Lower lobe of right lung (tissue), 2 donors: ENCODE results near the gene LUZP1. TPM values are rescaled to one million over a fixed set of nuclear protein-coding genes. Genes with fewer than 3 reads are reported as not detected.

Experiments used
- ATAC-seq, 2 donors: fragments of 200-7000 bp; cut with Tn5 transposase; one replicate each; pipeline ENCODE4 v1.9.1; 2020 to 2022; ENCODE audit warnings: mild to moderate bottlenecking in 2 of 2, moderate library complexity in 2 of 2
- DNase-seq: peaks from one replicate; pipeline ENCODE4 v3.0.0-alpha.2; 2020
- H3K27ac ChIP-seq: fragments of 200-600 bp; one replicate; pipeline ENCODE4 v1.8.0; 2022
- H3K27me3 ChIP-seq: fragments of 200-600 bp; one replicate; pipeline ENCODE4 v1.8.0; 2022; ENCODE audit warnings: low read depth
- H3K36me3 ChIP-seq: fragments of 200-600 bp; one replicate; pipeline ENCODE4 v1.8.0; 2022; ENCODE audit warnings: mild to moderate bottlenecking
- H3K4me1 ChIP-seq: fragments of 200-600 bp; one replicate; pipeline ENCODE4 v1.8.0; 2022
- H3K4me3 ChIP-seq: fragments of 200-600 bp; one replicate; pipeline ENCODE4 v1.8.0; 2022; ENCODE audit warnings: mild to moderate bottlenecking
- H3K9me3 ChIP-seq: fragments of 200-600 bp; one replicate; pipeline ENCODE4 v1.8.0; 2022
- intact Hi-C: fragments of 100-400 bp; cut with DNase I; formaldehyde crosslinking; loops from one replicate; pipeline ENCODE4 v1.11.0; 2022
- total RNA-seq: library from RNA; stranded (reverse); fragmentation: NEBNext Ultra II Directional; extraction: Animal tissue kit (Norgen Biotek cat#: 25700); gene quantifications from one replicate; pipeline ENCODE4 v1.2.1, GENCODE V29; 2021
- TF ChIP-seq, protein P1 (sequence below): fragments of 200-600 bp; IDR thresholded peaks from one replicate; pipeline ENCODE4 v1.8.0; 2022; ENCODE audit warnings: antibody characterized with exemption, mild to moderate bottlenecking
- donor health status: DM: no; HTN: yes; CAD: no; lungs with severe emphysema.

LUZP1 gene
- total RNA-seq, 1 donor from 2014 or later, result 32.5 TPM

GRCh38 chr1:23202263-23202749 lies 33.6 kb upstream of the LUZP1 start:
- Histone ChIP-seq H3K27me3 (no peaks in the 10 kb centered on the region), H3K9me3 (no peaks in the 10 kb centered on the region), H3K36me3 (no peaks in the 10 kb centered on the region), H3K27ac (no peak overlapping the region), H3K4me3 (no peak overlapping the region), H3K4me1 (no peaks in the 10 kb centered on the region)
- ATAC-seq (no peak), DNase-seq (no peak)
- TF ChIP-seq, protein P1, sequence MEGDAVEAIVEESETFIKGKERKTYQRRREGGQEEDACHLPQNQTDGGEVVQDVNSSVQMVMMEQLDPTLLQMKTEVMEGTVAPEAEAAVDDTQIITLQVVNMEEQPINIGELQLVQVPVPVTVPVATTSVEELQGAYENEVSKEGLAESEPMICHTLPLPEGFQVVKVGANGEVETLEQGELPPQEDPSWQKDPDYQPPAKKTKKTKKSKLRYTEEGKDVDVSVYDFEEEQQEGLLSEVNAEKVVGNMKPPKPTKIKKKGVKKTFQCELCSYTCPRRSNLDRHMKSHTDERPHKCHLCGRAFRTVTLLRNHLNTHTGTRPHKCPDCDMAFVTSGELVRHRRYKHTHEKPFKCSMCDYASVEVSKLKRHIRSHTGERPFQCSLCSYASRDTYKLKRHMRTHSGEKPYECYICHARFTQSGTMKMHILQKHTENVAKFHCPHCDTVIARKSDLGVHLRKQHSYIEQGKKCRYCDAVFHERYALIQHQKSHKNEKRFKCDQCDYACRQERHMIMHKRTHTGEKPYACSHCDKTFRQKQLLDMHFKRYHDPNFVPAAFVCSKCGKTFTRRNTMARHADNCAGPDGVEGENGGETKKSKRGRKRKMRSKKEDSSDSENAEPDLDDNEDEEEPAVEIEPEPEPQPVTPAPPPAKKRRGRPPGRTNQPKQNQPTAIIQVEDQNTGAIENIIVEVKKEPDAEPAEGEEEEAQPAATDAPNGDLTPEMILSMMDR, result no peak
- intact Hi-C loops, result no loop called here

DNA sequence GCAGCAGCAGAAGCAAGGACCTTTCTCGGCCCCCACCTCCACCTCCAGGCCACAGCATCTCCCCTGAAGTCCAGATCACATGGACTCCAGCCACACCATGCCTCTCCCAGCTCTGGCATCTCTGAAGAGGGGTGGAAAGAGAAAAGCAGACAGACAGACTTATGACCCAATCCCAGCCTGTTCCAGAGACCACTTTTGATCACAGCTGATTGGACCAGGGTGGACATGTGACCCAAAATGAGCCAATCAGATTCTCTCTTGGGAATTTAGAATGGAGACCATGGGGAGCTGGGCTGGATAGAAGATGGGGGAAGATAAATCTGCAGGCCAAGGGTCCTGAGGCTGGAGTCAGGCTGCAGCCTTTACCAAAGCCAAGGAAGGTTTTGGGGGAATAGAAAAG lies 32.2 kb upstream of the LUZP1 start:
- no peaks in the 10 kb centered on the region for H3K36me3 ChIP-seq
- ATAC-seq, result no peak
- no peak overlapping the region for H3K27ac ChIP-seq
- TF ChIP-seq, protein P1, result no peak
- no peak for DNase-seq
- H3K4me1 ChIP-seq, result no peaks in the 10 kb centered on the region
- intact Hi-C loops, result no loop called here
- H3K4me3 ChIP-seq, result no peak overlapping the region
- H3K9me3 ChIP-seq, result no peaks in the 10 kb centered on the region
- no peaks in the 10 kb centered on the region for H3K27me3 ChIP-seq

- Histone ChIP-seq H3K4me3 (no peak overlapping the region), H3K4me1 (no peaks in the 10 kb centered on the region), H3K36me3 (no peaks in the 10 kb centered on the region), H3K27me3 (no peaks in the 10 kb centered on the region), H3K27ac (no peak overlapping the region), H3K9me3 (no peaks in the 10 kb centered on the region)
- no peak for DNase-seq
- no peak for ATAC-seq
- TF ChIP-seq, protein P1, result no peak
- intact Hi-C loops, result no loop called here
Measured at GRCh38 chr1:23198373-23198772, 29.7 kb upstream of the LUZP1 start.

- H3K4me1 ChIP-seq, result no peaks in the 10 kb centered on the region
- H3K36me3 ChIP-seq, result no peaks in the 10 kb centered on the region
- H3K27me3 ChIP-seq, result no peaks in the 10 kb centered on the region
- H3K27ac ChIP-seq, result no peak overlapping the region
- H3K9me3 ChIP-seq, result no peaks in the 10 kb centered on the region
- intact Hi-C loops, result no loop called here
- DNase-seq (no peak), ATAC-seq (peak; percentile 87 to 89)
- TF ChIP-seq, protein P1, result no peak
- H3K4me3 ChIP-seq, result no peak overlapping the region
Measured at GRCh38 chr1:23196627-23197328, 28.1 kb upstream of the LUZP1 start.

DNA sequence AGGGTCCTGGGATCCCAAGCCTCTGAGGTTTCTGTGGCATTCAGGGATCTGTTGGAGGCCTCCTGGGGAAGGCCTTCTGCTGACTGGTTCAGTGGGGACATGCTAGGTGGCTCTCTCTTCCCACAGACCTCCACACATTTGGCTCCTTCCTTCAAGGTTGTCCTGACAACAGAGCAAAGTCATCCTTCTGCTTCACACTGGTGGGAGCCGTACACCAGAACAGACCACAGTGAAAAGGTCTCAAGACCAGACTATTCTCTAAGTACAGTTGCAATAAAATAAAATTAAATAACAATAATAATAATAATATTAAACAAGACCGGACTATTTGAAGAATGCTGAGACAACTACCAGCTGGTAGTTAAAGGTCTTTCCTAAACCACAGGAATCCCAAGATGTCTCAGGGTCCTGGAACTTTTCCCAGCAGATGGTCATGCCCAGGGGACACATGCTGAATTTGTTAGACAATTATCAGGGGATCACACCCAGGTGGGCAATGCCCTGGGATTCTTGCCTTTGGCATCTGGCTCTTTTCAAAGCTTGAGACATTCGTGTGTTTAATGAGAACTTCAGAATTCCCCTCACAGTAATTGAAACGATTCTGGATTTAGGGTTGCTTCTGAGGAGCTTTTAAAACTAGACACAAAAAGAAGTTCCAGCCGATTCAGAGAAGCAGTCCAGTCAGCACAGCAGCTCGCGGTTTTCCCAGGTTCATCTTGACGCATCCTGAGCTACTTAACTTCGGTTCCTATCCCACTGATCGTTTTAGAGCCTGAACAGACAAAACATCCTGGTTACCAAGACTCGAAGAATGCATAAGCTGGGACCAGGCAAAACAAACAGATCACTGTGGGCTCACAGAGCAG lies 25.7 kb upstream of the LUZP1 start:
- intact Hi-C loops, result no loop called here
- Histone ChIP-seq H3K9me3 (no peaks in the 10 kb centered on the region), H3K27me3 (no peaks in the 10 kb centered on the region), H3K27ac (no peak overlapping the region), H3K4me1 (no peaks in the 10 kb centered on the region), H3K36me3 (no peaks in the 10 kb centered on the region), H3K4me3 (no peak overlapping the region)
- ATAC-seq (no peak), DNase-seq (no peak)
- TF ChIP-seq, protein P1, result no peak
